ENCODE results near the gene IL24. TPM values are rescaled to one million over a fixed set of nuclear protein-coding genes. Genes with fewer than 3 reads are reported as not detected.

Gene IL24
- total RNA-seq, 1 experiment from 2014 or later = 0.58 TPM

GRCh38 chr1:206911064-206911663 is 13.9 kb downstream of the IL24 start:
- TF ChIP-seq, protein P1, sequence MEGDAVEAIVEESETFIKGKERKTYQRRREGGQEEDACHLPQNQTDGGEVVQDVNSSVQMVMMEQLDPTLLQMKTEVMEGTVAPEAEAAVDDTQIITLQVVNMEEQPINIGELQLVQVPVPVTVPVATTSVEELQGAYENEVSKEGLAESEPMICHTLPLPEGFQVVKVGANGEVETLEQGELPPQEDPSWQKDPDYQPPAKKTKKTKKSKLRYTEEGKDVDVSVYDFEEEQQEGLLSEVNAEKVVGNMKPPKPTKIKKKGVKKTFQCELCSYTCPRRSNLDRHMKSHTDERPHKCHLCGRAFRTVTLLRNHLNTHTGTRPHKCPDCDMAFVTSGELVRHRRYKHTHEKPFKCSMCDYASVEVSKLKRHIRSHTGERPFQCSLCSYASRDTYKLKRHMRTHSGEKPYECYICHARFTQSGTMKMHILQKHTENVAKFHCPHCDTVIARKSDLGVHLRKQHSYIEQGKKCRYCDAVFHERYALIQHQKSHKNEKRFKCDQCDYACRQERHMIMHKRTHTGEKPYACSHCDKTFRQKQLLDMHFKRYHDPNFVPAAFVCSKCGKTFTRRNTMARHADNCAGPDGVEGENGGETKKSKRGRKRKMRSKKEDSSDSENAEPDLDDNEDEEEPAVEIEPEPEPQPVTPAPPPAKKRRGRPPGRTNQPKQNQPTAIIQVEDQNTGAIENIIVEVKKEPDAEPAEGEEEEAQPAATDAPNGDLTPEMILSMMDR (IDR thresholded peaks at IDR 0.05; ENCODE audit: unreplicated experiment) = peak; percentile 97
- POLR2A ChIA-PET = interaction anchor here (0.6 to 2.6 kb wide), 14 partner anchors 16 to 299 kb away, joined by 3 to 20 read pairs (median 4); partner anchors contain the start of genes DYRK3, EIF2D and IL20
- intact Hi-C loops (cut with micrococcal nuclease) = loop anchor here (1.0 to 10.0 kb wide), 6 partner anchors 46 to 494 kb away; partner anchors contain the start of genes IL20, MAPKAPK2, PFKFB2 and YOD1
- DNase-seq (ENCODE audit: unreplicated experiment) = peak; percentile 91
- Mint-ChIP-seq H3K9me3 (ENCODE audit: unreplicated experiment) (no peaks in the 10 kb centered on the region), H3K27ac (ENCODE audit: low read depth, unreplicated experiment) (no peak overlapping the region), H3K36me3 (ENCODE audit: insufficient read depth, unreplicated experiment) (no peaks in the 10 kb centered on the region), H3K4me3 (ENCODE audit: unreplicated experiment) (peak overlapping the region; percentile 68), H3K27me3 (ENCODE audit: insufficient read depth, unreplicated experiment) (peaks cover 38% of the 10 kb centered on the region), H3K4me1 (ENCODE audit: insufficient read depth, unreplicated experiment) (peaks cover 31% of the 10 kb centered on the region)
- CTCF ChIA-PET = interaction anchor here (0.6 to 13.0 kb wide), 87 partner anchors 9 to 1759 kb away, joined by 3 to 297 read pairs (median 9); partner anchors contain the start of genes DYRK3, EIF2D, FCAMR and FCMR
- no TSS peak for BruUV-seq (replicated peaks)

DNA sequence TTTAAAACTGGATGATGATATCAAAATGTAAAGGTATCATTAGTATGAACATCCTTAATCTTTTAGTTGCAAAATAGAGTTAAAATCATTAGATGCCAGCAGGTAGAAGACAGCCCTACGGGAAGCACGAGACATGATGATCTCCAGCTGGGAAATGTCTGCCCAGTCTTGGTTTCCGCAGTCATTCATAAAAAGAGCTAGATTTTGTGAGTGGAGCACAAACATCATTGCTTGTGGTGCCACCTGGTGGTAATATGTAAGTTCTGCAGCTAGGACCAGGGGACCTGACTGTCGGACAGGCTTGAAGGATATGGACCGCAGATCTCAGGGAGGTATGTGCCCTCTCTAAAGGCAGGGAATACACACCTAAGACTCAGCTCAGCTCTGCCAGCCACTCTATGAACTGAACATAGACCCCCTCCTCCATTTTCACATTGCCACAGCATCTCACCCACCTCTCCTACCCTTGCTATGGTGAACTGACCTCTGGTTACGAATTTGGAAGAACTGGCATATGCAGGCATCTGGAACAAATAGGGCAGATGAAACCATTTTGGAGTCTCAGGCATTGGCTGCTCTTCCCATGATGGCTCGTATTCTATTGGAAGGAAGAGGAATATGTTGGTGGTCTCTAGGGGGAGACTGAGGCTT is 15.3 kb downstream of the IL24 start:
- peaks cover 28% of the 10 kb centered on the region for H3K4me1 Mint-ChIP-seq (ENCODE audit: insufficient read depth, unreplicated experiment)
- H3K4me3 Mint-ChIP-seq (ENCODE audit: unreplicated experiment) = no peak overlapping the region
- CTCF ChIA-PET = interaction anchor here (0.5 to 13.0 kb wide), 108 partner anchors 9 to 1139 kb away, joined by 3 to 297 read pairs (median 8); partner anchors contain the start of genes C1orf116, DYRK3, EIF2D and FCAMR
- H3K27ac Mint-ChIP-seq (ENCODE audit: low read depth, unreplicated experiment) = no peak overlapping the region
- POLR2A ChIA-PET = interaction anchor here (0.6 to 2.6 kb wide), 28 partner anchors 12 to 305 kb away, joined by 3 to 20 read pairs (median 4); partner anchors contain the start of genes DYRK3, EIF2D, FCAMR and IL20
- TF ChIP-seq, protein P1 (IDR thresholded peaks at IDR 0.05; ENCODE audit: unreplicated experiment) = peak; percentile 94
- intact Hi-C loops (cut with micrococcal nuclease) = loop anchor here (1.0 to 10.0 kb wide), 12 partner anchors 70 to 586 kb away; partner anchors contain the start of genes MAPKAPK2, PFKFB2 and YOD1
- H3K27me3 Mint-ChIP-seq (ENCODE audit: insufficient read depth, unreplicated experiment) = peaks cover 43% of the 10 kb centered on the region
- no peaks in the 10 kb centered on the region for H3K9me3 Mint-ChIP-seq (ENCODE audit: unreplicated experiment)
- H3K36me3 Mint-ChIP-seq (ENCODE audit: insufficient read depth, unreplicated experiment) = no peaks in the 10 kb centered on the region
- peak; percentile 96 for DNase-seq (ENCODE audit: unreplicated experiment)
- BruUV-seq (replicated peaks) = no TSS peak

DNA sequence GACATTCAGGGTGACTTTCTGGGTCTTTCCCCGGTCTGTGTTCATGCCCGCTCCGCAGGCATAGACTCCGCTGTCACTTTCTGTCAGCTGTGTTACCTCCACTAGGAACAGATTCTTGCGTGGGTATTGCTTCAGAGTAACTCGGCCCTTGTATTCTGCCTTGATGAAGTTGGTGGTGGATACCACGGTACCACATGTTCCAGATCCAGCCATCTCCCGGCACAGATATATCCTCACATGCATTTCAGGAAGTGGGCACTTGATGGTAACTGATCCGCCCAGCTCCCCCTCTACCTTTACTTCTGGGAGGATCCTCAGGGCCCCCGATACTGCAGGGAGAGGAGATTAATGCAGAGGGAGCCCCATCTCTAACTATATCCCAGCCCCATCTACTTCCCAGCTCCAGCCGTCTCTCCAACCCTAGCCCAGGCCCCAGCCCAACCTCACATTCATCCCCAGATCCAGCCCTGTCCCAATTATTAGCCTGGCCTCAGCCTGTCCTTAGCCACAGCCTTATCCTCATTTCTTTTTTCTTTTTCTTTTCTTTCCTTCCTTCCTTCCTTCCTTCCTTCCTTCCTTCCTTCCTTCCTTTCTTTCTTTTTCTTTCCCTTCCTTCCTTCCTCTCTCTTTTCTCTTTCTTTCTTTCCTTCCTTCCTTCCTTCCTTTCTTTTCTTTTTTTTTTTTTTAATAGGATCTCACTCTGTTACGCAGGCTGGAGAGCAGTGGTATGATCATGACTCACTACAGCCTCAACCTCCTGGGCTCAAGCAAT is 16.7 kb downstream of the IL24 start:
- intact Hi-C loops (cut with micrococcal nuclease) = loop anchor here (2.0 to 10.0 kb wide), 5 partner anchors 138 to 585 kb away; partner anchors contain the start of genes MAPKAPK2, PFKFB2 and YOD1
- Mint-ChIP-seq H3K27ac (ENCODE audit: low read depth, unreplicated experiment) (no peak overlapping the region), H3K9me3 (ENCODE audit: unreplicated experiment) (no peaks in the 10 kb centered on the region), H3K36me3 (ENCODE audit: insufficient read depth, unreplicated experiment) (no peaks in the 10 kb centered on the region), H3K4me1 (ENCODE audit: insufficient read depth, unreplicated experiment) (peaks cover 18% of the 10 kb centered on the region), H3K27me3 (ENCODE audit: insufficient read depth, unreplicated experiment) (peaks cover 43% of the 10 kb centered on the region), H3K4me3 (ENCODE audit: unreplicated experiment) (no peak overlapping the region)
- POLR2A ChIA-PET = interaction anchor here (0.7 to 2.6 kb wide), 4 partner anchors 69 to 280 kb away, joined by 3 to 20 read pairs (median 10); partner anchors contain the start of gene DYRK3
- CTCF ChIA-PET = interaction anchor here (1.0 to 13.0 kb wide), 25 partner anchors 14 to 282 kb away, joined by 3 to 297 read pairs (median 29); partner anchors contain the start of genes DYRK3, FCAMR, IL20 and IL24
- TF ChIP-seq, protein P1 (IDR thresholded peaks at IDR 0.05; ENCODE audit: unreplicated experiment) = no peak
- BruUV-seq (replicated peaks) = no TSS peak
- no peak for DNase-seq (ENCODE audit: unreplicated experiment)

Measured in MCF 10A (cell line).